Cortex of kidney (tissue), 1 donor: ENCODE data around the gene TSHZ1.

Experiments used
- DNase-seq: peaks from one replicate; lab custom pipeline; 2025; lab: John Stamatoyannopoulos, UW

TSHZ1 gene

GRCh38 chr18:75220551-75221355 lies 10.2 kb downstream of the TSHZ1 start:
- no peak for DNase-seq

- DNase-seq: no peak
Observed at GRCh38 chr18:75221397-75221796, 10.8 kb downstream of the TSHZ1 start.

- DNase-seq: no peak
Observed at GRCh38 chr18:75221897-75222296, 11.3 kb downstream of the TSHZ1 start.

- DNase-seq: no peak
Observed at GRCh38 chr18:75222407-75222806, 11.8 kb downstream of the TSHZ1 start.

- no peak for DNase-seq
Observed at GRCh38 chr18:75223687-75224347, 13.2 kb downstream of the TSHZ1 start.

- DNase-seq: no peak
Observed at GRCh38 chr18:75226286-75226955, 15.8 kb downstream of the TSHZ1 start.

GRCh38 chr18:75226956-75227316 lies 16.3 kb downstream of the TSHZ1 start:
- no peak for DNase-seq

- DNase-seq: no peak
Observed at GRCh38 chr18:75227535-75228296, 17.1 kb downstream of the TSHZ1 start.

GRCh38 chr18:75228967-75229366 lies 18.4 kb downstream of the TSHZ1 start:
- no peak for DNase-seq

GRCh38 chr18:75229437-75229836 lies 18.8 kb downstream of the TSHZ1 start:
- no peak for DNase-seq

GRCh38 chr18:75230163-75231052 lies 19.8 kb downstream of the TSHZ1 start:
- no peak for DNase-seq

GRCh38 chr18:75231053-75231406 lies 20.4 kb downstream of the TSHZ1 start:
- DNase-seq: no peak

GRCh38 chr18:75234901-75235300 lies 24.3 kb downstream of the TSHZ1 start:
- no peak for DNase-seq

- DNase-seq: no peak
Observed at GRCh38 chr18:75235896-75236295, 25.3 kb downstream of the TSHZ1 start.

GRCh38 chr18:75238100-75238499 lies 27.5 kb downstream of the TSHZ1 start:
- DNase-seq: no peak

GRCh38 chr18:75238786-75239185 lies 28.2 kb downstream of the TSHZ1 start:
- no peak for DNase-seq

- no peak for DNase-seq
Observed at GRCh38 chr18:75240433-75240832, 29.8 kb downstream of the TSHZ1 start.

- no peak for DNase-seq
Observed at GRCh38 chr18:75241705-75242104, 31.1 kb downstream of the TSHZ1 start.

- DNase-seq: no peak
Observed at GRCh38 chr18:75244351-75245313, 34.0 kb downstream of the TSHZ1 start.
